ENCODE measurements around the gene CD99.
"Not testable (repeated sequence)": the region's sequence is repeated elsewhere in the genome, so short reads cannot be mapped to it uniquely, and the experiment has no call there.

Gene CD99

GRCh38 chrX:2717312-2717711, 26.2 kb downstream of the CD99 start:
- TF ChIP-seq, protein P1, sequence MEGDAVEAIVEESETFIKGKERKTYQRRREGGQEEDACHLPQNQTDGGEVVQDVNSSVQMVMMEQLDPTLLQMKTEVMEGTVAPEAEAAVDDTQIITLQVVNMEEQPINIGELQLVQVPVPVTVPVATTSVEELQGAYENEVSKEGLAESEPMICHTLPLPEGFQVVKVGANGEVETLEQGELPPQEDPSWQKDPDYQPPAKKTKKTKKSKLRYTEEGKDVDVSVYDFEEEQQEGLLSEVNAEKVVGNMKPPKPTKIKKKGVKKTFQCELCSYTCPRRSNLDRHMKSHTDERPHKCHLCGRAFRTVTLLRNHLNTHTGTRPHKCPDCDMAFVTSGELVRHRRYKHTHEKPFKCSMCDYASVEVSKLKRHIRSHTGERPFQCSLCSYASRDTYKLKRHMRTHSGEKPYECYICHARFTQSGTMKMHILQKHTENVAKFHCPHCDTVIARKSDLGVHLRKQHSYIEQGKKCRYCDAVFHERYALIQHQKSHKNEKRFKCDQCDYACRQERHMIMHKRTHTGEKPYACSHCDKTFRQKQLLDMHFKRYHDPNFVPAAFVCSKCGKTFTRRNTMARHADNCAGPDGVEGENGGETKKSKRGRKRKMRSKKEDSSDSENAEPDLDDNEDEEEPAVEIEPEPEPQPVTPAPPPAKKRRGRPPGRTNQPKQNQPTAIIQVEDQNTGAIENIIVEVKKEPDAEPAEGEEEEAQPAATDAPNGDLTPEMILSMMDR (IDR thresholded peaks at IDR 0.05; ENCODE audit: low read depth, low read length) = no peak
- no peak for DNase-seq (ENCODE audit: extremely low read depth, low read depth)

DNA sequence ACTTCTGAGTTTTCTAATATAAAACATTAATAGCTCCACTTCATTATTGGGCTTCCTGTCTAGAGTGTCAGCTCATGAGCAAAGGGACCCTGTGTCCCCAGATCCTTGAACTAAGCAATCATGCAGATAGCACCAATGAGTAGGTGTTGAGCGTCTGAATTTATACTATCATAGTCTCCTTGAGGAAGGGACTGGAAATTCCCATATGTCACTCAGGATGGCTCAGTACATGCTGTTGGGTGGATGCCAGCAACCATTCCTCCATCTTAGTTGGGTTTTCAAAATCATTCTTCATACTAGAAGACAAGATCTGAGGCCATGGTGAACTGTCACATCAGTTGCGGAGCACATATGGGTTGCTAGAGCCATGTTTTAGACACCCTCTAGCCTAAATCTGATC, 27.7 kb downstream of the CD99 start:
- TF ChIP-seq, protein P1 (IDR thresholded peaks at IDR 0.05; ENCODE audit: low read depth, low read length) = no peak
- no peak for DNase-seq (ENCODE audit: extremely low read depth, low read depth)

DNA sequence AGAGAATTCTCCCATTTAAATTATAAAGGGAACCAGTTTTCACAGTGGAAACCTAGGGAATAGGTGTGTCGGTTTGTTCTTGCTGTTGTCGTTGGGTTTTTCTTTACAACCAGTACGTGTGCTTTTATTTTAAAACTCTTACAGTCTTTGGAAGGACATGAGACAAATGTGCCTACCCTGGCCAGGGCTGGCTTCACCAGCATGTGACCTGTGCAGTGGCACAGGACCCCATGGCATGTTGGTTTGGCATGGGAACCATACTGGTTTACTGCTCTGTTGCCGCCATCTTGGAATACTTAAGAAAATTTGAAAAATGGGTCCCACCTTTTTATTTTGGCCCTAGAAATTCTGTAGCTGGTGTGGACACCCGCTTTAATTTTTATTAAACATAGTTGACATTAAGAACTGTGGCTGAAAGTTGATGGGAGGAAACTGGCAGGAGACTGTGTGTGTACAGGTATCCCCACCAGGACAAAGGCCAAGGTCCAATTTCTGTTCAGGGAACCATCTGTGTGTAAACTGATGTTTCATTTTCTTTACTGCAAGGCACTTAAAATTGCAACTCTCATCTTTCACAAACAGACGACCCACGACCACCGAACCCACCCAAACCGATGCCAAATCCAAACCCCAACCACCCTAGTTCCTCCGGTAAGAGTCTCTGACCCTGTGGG, 28.8 kb downstream of the CD99 start:
- no peak for DNase-seq (ENCODE audit: extremely low read depth, low read depth)
- TF ChIP-seq, protein P1 (IDR thresholded peaks at IDR 0.05; ENCODE audit: low read depth, low read length) = no peak

- TF ChIP-seq, protein P1 (IDR thresholded peaks at IDR 0.05; ENCODE audit: low read depth, low read length) = no peak
- no peak for DNase-seq (ENCODE audit: extremely low read depth, low read depth)
These were observed 32.3 kb downstream of the CD99 start for GRCh38 chrX:2723286-2723879.

DNA sequence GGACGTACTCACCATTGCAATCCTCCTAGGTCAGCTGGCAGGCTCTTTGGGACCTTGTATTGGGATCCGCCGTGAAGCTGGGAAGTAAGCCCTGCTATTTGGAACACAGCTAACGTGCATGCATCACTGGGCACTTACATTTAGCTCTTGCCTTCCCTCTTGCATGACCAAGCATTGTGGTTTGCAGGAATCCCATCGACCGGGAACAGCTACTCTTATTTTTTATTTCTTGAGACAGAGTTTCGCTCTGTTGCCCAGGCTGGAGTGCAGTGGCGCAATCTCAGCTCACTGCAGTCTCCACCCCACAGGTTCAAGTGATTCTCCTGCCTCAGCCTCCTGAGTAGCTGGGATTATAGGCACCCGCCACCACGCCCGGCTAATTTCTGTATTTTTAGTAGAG, 36.2 kb downstream of the CD99 start:
- not testable (repeated sequence) for DNase-seq (ENCODE audit: extremely low read depth, low read depth)

- DNase-seq (ENCODE audit: extremely low read depth, low read depth) = no peak
- TF ChIP-seq, protein P1 (IDR thresholded peaks at IDR 0.05; ENCODE audit: low read depth, low read length) = no peak
These were observed 41.0 kb downstream of the CD99 start for GRCh38 chrX:2732076-2732475.

- TF ChIP-seq, protein P1 (IDR thresholded peaks at IDR 0.05; ENCODE audit: low read depth, low read length) = no peak
- DNase-seq (ENCODE audit: extremely low read depth, low read depth) = no peak
These were observed 41.6 kb downstream of the CD99 start for GRCh38 chrX:2732649-2733048.

DNA sequence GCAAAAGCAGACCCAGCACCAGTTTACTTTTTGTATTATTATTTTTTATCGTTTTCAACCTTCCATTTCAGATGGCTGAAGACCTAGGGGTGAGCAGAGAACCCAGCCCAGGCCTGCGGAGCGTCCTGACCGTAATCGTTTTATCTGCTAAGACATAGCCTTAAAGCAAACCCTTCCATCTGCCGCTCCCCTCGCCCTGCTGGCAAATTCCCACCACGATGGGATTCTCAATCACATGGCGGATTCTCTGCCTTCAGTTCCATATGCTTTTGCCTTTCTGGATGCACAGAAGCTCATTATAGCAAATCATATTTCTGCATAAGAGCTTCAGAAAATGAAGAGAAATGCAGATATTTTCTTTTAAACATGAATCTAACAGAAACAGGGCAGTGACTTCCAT, 42.2 kb downstream of the CD99 start:
- no peak for DNase-seq (ENCODE audit: extremely low read depth, low read depth)
- TF ChIP-seq, protein P1 (IDR thresholded peaks at IDR 0.05; ENCODE audit: low read depth, low read length) = no peak

Data from AG09319 (cell line).